SK-N-SH treated with all-trans-retinoic acid at 6 μM for 48 hours (cell line): ENCODE results near the gene ATF2.

Source experiments
- ATAC-seq: fragments of 200-7000 bp; cut with Tn5 transposase; 3 replicates; pipeline ENCODE4 v1.9.1; 2020; ENCODE audit warnings: mild to moderate bottlenecking, moderate library complexity
- ARNTL ChIP-seq: fragments of 450-650 bp; formaldehyde crosslinking; IDR thresholded peaks from 2 replicates; pipeline ENCODE4 v1.5.0; 2020; ENCODE audit warnings: low read depth, mild to moderate bottlenecking, moderate library complexity, borderline replicate concordance
- BACH2 ChIP-seq: fragments of 250-450 bp; sonication (Bioruptor Pico); IDR thresholded peaks from 2 replicates; pipeline ENCODE4 v1.9.0; 2021; ENCODE audit warnings: mild to moderate bottlenecking, borderline replicate concordance
- CSDC2 ChIP-seq: fragments of 250-450 bp; sonication (Bioruptor Pico); IDR thresholded peaks from 2 replicates; pipeline ENCODE4 v1.5.0; 2020; ENCODE audit warnings: mild to moderate bottlenecking, moderate library complexity
- GLIS3 ChIP-seq: fragments of 250-450 bp; sonication (Bioruptor Pico); IDR thresholded peaks from 2 replicates; pipeline ENCODE4 v1.5.0; 2020; ENCODE audit warnings: mild to moderate bottlenecking, moderate library complexity
- ISL1 ChIP-seq: fragments of 250-450 bp; sonication (Bioruptor Pico); IDR thresholded peaks from 2 replicates; pipeline ENCODE4 v2.1.2; 2022; ENCODE audit warnings: mild to moderate bottlenecking, moderate library complexity
- RARB ChIP-seq: fragments of 250-450 bp; sonication (Bioruptor Pico); IDR thresholded peaks from 2 replicates; pipeline ENCODE4 v1.8.0; 2021; ENCODE audit warnings: mild to moderate bottlenecking, moderate library complexity
- SNAI2 ChIP-seq: fragments of 250-450 bp; sonication (Bioruptor Pico); IDR thresholded peaks from 2 replicates; pipeline ENCODE4 v1.5.0; 2020; ENCODE audit warnings: mild to moderate bottlenecking, moderate library complexity
- TCF4 ChIP-seq: fragments of 250-450 bp; sonication (Bioruptor Pico); IDR thresholded peaks from 2 replicates; pipeline ENCODE4 v1.8.0; 2021; ENCODE audit warnings: mild to moderate bottlenecking, moderate library complexity, borderline replicate concordance
- TOX ChIP-seq: fragments of 250-450 bp; sonication (Bioruptor Pico); IDR thresholded peaks from 2 replicates; pipeline ENCODE4 v1.8.0; 2021; ENCODE audit warnings: mild to moderate bottlenecking, moderate library complexity, borderline replicate concordance
- ZC3H10 ChIP-seq: fragments of 250-450 bp; sonication (Bioruptor Pico); IDR thresholded peaks from 2 replicates; pipeline ENCODE4 v1.5.1; 2021; ENCODE audit warnings: mild to moderate bottlenecking, moderate library complexity
- ZFP3 ChIP-seq: fragments of 250-450 bp; sonication (Bioruptor Pico); IDR thresholded peaks from 2 replicates; pipeline ENCODE4 v1.5.0; 2020; ENCODE audit warnings: mild to moderate bottlenecking, moderate library complexity
- ZFP30 ChIP-seq: fragments of 450-650 bp; formaldehyde crosslinking; IDR thresholded peaks from 2 replicates; pipeline ENCODE4 v1.5.0; 2022; ENCODE audit warnings: mild to moderate bottlenecking, moderate library complexity
- ZNF565 ChIP-seq: fragments of 450-650 bp; formaldehyde crosslinking; conservative IDR thresholded peaks from 2 replicates; pipeline ENCODE4 v1.5.0; 2020; ENCODE audit warnings: low read depth, mild to moderate bottlenecking, moderate library complexity
- ZNF70 ChIP-seq: fragments of 450-650 bp; formaldehyde crosslinking; IDR thresholded peaks from 2 replicates; pipeline ENCODE4 v1.5.0; 2020; ENCODE audit warnings: mild to moderate bottlenecking, moderate library complexity
- ZNF8 ChIP-seq: fragments of 450-650 bp; formaldehyde crosslinking; IDR thresholded peaks from 2 replicates; pipeline ENCODE4 v1.5.0; 2020; ENCODE audit warnings: mild to moderate bottlenecking, moderate library complexity
- TF ChIP-seq, protein P1 (sequence below): fragments of 250-450 bp; sonication (Bioruptor Pico); IDR thresholded peaks from 2 replicates; pipeline ENCODE4 v1.5.1; 2021; ENCODE audit warnings: mild to moderate bottlenecking, moderate library complexity
- TF ChIP-seq, protein P2 (sequence below): fragments of 250-450 bp; sonication (Bioruptor Pico); IDR thresholded peaks from 2 replicates; pipeline ENCODE4 v1.8.0; 2021; ENCODE audit warnings: low read depth, mild to moderate bottlenecking, moderate library complexity, borderline replicate concordance
- TF ChIP-seq, protein P3 (sequence below): fragments of 250-450 bp; sonication (Bioruptor Pico); IDR thresholded peaks from 2 replicates; pipeline ENCODE4 v1.5.1; 2020; ENCODE audit warnings: low read depth, mild to moderate bottlenecking, moderate library complexity
- TF ChIP-seq, protein P4 (sequence below): fragments of 250-450 bp; sonication (Bioruptor Pico); IDR thresholded peaks from 2 replicates; pipeline ENCODE4 v1.8.0; 2020; ENCODE audit warnings: mild to moderate bottlenecking, moderate library complexity, borderline replicate concordance
- TF ChIP-seq, protein P5 (sequence below): fragments of 250-450 bp; sonication (Bioruptor Pico); IDR thresholded peaks from 2 replicates; pipeline ENCODE4 v1.5.0; 2020; ENCODE audit warnings: mild to moderate bottlenecking, moderate library complexity

The ATF2 gene

GRCh38 chr2:175151791-175152190 lies 16.2 kb downstream of the ATF2 start:
- ATAC-seq, result no peak
- TF ChIP-seq, protein P1, sequence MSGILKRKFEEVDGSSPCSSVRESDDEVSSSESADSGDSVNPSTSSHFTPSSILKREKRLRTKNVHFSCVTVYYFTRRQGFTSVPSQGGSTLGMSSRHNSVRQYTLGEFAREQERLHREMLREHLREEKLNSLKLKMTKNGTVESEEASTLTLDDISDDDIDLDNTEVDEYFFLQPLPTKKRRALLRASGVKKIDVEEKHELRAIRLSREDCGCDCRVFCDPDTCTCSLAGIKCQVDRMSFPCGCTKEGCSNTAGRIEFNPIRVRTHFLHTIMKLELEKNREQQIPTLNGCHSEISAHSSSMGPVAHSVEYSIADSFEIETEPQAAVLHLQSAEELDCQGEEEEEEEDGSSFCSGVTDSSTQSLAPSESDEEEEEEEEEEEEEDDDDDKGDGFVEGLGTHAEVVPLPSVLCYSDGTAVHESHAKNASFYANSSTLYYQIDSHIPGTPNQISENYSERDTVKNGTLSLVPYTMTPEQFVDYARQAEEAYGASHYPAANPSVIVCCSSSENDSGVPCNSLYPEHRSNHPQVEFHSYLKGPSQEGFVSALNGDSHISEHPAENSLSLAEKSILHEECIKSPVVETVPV (CRISPR knock-in tag), result no peak
- TF ChIP-seq, all 23 proteins: peak for 0

DNA sequence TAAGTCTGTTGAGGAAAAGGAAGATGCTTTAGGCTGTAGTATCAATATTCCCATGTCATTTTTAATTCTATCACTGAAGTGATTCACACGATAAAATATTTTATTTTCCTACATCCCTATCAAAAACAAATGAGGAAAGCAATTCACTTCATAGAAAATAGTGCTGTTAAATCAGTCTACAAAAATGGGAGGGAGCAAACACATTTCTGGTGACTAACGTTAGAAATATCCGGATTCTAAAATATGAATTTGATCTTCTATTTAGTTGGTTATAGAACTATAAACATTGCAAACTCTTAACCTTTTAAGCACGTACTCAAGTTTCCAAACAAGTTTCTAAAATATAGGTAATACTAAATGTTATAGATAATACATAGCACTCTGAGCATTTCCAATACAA lies 20.8 kb downstream of the ATF2 start:
- 0 out of 3 replicates have a peak, but pooled peaks have one; percentile 27 for ATAC-seq
- TF ChIP-seq SNAI2 (CRISPR knock-in tag), result no peak
- no peak for TF ChIP-seq ARNTL
- no peak for TF ChIP-seq CSDC2 (CRISPR knock-in tag)
- no peak for TF ChIP-seq TCF4 (CRISPR knock-in tag)
- no peak for TF ChIP-seq ZC3H10 (CRISPR knock-in tag)
- TF ChIP-seq ZNF70 (CRISPR knock-in tag), result no peak
- TF ChIP-seq, protein P1 (CRISPR knock-in tag), result no peak

DNA sequence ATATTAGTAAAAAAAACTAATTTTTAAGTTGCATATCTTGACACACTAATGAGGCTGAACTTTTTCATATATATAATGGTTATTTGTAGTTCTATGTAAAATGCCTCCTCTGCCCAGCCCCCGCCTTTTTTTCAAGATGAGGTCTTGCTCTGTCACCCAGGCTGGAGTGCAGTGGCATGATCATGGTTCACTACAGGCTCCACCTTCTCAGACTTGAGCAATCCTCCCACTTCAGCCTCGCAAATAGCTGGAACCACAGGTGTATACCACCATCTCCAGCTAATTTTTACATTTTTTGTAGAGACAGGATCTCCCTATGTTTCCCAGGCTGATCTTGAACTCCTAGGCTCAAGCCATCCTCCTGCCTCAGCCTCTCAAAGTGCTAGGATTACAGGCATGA lies 24.3 kb downstream of the ATF2 start:
- TF ChIP-seq CSDC2 (CRISPR knock-in tag) (no peak), ZNF565 (no peak), ZNF8 (CRISPR knock-in tag) (no peak), ZNF70 (CRISPR knock-in tag) (no peak), ZFP30 (CRISPR knock-in tag) (no peak), BACH2 (CRISPR knock-in tag) (no peak), SNAI2 (CRISPR knock-in tag) (no peak), TOX (CRISPR knock-in tag) (no peak), ISL1 (CRISPR knock-in tag) (no peak), ZFP3 (CRISPR knock-in tag) (no peak), RARB (CRISPR knock-in tag) (no peak)
- TF ChIP-seq, protein P2, sequence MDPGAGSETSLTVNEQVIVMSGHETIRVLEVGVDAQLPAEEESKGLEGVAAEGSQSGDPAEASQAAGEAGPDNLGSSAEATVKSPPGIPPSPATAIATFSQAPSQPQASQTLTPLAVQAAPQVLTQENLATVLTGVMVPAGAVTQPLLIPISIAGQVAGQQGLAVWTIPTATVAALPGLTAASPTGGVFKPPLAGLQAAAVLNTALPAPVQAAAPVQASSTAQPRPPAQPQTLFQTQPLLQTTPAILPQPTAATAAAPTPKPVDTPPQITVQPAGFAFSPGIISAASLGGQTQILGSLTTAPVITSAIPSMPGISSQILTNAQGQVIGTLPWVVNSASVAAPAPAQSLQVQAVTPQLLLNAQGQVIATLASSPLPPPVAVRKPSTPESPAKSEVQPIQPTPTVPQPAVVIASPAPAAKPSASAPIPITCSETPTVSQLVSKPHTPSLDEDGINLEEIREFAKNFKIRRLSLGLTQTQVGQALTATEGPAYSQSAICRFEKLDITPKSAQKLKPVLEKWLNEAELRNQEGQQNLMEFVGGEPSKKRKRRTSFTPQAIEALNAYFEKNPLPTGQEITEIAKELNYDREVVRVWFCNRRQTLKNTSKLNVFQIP (CRISPR knock-in tag), result no peak
- no peak for ATAC-seq

DNA sequence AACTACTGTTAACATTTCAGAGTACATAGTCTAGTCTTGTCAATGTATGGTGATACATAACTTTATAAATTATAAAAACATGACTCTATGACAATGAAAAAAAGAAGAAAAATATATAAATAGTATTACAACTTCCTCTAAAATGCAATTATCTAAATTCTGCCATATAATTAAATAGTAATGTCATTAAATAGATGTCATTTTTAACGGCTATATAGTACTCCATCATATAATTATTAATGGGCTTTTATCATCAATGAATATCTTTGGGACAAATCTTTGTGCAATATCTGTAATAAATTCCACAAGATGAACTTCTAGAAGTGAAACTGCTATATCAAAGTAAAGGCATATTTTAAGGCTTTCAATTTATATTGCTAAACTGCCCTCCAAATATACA lies 24.8 kb downstream of the ATF2 start:
- ATAC-seq, result no peak
- TF ChIP-seq ZNF70 (CRISPR knock-in tag) (no peak), BACH2 (CRISPR knock-in tag) (no peak), GLIS3 (CRISPR knock-in tag) (no peak), CSDC2 (CRISPR knock-in tag) (no peak), TOX (CRISPR knock-in tag) (no peak), ZFP3 (CRISPR knock-in tag) (no peak)
- TF ChIP-seq, protein P3, sequence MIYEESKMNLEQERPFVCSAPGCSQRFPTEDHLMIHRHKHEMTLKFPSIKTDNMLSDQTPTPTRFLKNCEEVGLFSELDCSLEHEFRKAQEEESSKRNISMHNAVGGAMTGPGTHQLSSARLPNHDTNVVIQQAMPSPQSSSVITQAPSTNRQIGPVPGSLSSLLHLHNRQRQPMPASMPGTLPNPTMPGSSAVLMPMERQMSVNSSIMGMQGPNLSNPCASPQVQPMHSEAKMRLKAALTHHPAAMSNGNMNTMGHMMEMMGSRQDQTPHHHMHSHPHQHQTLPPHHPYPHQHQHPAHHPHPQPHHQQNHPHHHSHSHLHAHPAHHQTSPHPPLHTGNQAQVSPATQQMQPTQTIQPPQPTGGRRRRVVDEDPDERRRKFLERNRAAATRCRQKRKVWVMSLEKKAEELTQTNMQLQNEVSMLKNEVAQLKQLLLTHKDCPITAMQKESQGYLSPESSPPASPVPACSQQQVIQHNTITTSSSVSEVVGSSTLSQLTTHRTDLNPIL, result no peak
- TF ChIP-seq, protein P4, sequence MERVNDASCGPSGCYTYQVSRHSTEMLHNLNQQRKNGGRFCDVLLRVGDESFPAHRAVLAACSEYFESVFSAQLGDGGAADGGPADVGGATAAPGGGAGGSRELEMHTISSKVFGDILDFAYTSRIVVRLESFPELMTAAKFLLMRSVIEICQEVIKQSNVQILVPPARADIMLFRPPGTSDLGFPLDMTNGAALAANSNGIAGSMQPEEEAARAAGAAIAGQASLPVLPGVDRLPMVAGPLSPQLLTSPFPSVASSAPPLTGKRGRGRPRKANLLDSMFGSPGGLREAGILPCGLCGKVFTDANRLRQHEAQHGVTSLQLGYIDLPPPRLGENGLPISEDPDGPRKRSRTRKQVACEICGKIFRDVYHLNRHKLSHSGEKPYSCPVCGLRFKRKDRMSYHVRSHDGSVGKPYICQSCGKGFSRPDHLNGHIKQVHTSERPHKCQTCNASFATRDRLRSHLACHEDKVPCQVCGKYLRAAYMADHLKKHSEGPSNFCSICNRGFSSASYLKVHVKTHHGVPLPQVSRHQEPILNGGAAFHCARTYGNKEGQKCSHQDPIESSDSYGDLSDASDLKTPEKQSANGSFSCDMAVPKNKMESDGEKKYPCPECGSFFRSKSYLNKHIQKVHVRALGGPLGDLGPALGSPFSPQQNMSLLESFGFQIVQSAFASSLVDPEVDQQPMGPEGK, result no peak
- TF ChIP-seq, protein P5, sequence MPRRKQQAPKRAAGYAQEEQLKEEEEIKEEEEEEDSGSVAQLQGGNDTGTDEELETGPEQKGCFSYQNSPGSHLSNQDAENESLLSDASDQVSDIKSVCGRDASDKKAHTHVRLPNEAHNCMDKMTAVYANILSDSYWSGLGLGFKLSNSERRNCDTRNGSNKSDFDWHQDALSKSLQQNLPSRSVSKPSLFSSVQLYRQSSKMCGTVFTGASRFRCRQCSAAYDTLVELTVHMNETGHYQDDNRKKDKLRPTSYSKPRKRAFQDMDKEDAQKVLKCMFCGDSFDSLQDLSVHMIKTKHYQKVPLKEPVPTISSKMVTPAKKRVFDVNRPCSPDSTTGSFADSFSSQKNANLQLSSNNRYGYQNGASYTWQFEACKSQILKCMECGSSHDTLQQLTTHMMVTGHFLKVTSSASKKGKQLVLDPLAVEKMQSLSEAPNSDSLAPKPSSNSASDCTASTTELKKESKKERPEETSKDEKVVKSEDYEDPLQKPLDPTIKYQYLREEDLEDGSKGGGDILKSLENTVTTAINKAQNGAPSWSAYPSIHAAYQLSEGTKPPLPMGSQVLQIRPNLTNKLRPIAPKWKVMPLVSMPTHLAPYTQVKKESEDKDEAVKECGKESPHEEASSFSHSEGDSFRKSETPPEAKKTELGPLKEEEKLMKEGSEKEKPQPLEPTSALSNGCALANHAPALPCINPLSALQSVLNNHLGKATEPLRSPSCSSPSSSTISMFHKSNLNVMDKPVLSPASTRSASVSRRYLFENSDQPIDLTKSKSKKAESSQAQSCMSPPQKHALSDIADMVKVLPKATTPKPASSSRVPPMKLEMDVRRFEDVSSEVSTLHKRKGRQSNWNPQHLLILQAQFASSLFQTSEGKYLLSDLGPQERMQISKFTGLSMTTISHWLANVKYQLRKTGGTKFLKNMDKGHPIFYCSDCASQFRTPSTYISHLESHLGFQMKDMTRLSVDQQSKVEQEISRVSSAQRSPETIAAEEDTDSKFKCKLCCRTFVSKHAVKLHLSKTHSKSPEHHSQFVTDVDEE (CRISPR knock-in tag), result no peak
